HFFc6 (cell line): ENCODE data around the gene CGB3. TPM values are rescaled to one million over a fixed set of nuclear protein-coding genes. Genes with fewer than 3 reads are reported as not detected.
"Not testable (repeated sequence)": the region's sequence is repeated elsewhere in the genome, so short reads cannot be mapped to it uniquely, and the experiment has no call there.

Experiments used
- DNase-seq: peaks from one replicate; pipeline ENCODE4 v3.0.0-alpha.2; 2018
- H3K27ac Mint-ChIP-seq: 2 replicates; pipeline ENCODE4 v1.8.0; 2020; ENCODE audit warnings: mild to moderate bottlenecking, mixed read lengths
- H3K27me3 Mint-ChIP-seq: 2 replicates; pipeline ENCODE4 v1.8.0; 2021; ENCODE audit warnings: mild to moderate bottlenecking, moderate library complexity, mixed read lengths; ENCODE audit not compliant: insufficient read depth
- H3K36me3 Mint-ChIP-seq: 2 replicates; pipeline ENCODE4 v1.8.0; 2021; ENCODE audit warnings: low read depth, mixed read lengths
- H3K4me1 Mint-ChIP-seq: 2 replicates; pipeline ENCODE4 v1.8.0; 2020; ENCODE audit warnings: low read depth, mixed read lengths
- H3K4me3 Mint-ChIP-seq: 2 replicates; pipeline ENCODE4 v1.8.0; 2020; ENCODE audit warnings: mild to moderate bottlenecking, moderate library complexity, mixed read lengths
- H3K9me3 Mint-ChIP-seq: 2 replicates; pipeline ENCODE4 v1.8.0; 2020; ENCODE audit warnings: mild to moderate bottlenecking, mixed read lengths
- CTCF ChIP-seq: fragments of 200-600 bp; sonication (generic); IDR thresholded peaks from 2 replicates; pipeline ENCODE4 v1.5.0; 2021; ENCODE audit warnings: antibody characterized with exemption, mild to moderate bottlenecking
- total RNA-seq, 6 experiments: library from RNA; stranded (reverse); fragmentation: NEBNext Ultra II Directional; extraction: Animal tissue kit (Norgen Biotek cat#: 25700); gene quantifications; 2 replicates in 1 of 6; 3 replicates in 5 of 6; pipeline ENCODE4 v1.2.3, GENCODE V29; 2021

Gene CGB3
- total RNA-seq, 6 experiments from 2014 or later: not detected

DNA sequence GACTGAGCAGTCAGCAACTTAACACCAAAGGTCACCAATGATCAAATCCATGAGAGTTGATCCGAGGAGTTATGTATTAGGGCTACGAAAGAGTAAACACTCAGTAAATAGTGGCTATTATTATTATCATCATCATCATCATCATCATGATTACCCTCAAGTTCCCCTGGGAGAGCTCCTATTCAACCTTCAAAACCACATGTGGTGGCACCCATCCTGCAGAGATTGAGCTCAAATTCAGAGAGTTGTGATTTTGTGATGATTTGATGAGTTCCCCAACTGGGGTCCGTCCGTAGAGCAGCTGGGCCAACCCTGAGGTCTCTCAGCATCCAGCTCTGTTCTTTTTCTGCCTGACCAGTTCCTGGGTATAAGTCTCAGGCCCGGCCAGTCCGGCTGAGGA lies 955 bp upstream of the CGB3 start:
- H3K27me3 Mint-ChIP-seq, H3K27ac Mint-ChIP-seq, H3K4me3 Mint-ChIP-seq, H3K36me3 Mint-ChIP-seq, DNase-seq, H3K9me3 Mint-ChIP-seq: not testable (repeated sequence)
- H3K4me1 Mint-ChIP-seq: peaks cover 41% of the 10 kb centered on the region

GRCh38 chr19:49022116-49022515 lies 2.0 kb downstream of the CGB3 start:
- Mint-ChIP-seq H3K9me3 (no peaks in the 10 kb centered on the region), H3K4me3 (no peak overlapping the region), H3K27me3 (peaks cover 3% of the 10 kb centered on the region; the same call in 1 of the 2 replicates), H3K36me3 (no peaks in the 10 kb centered on the region), H3K4me1 (peaks cover 44% of the 10 kb centered on the region), H3K27ac (no peak overlapping the region)
- TF ChIP-seq CTCF: no peak
- no peak for DNase-seq

GRCh38 chr19:49020931-49021895 lies 2.9 kb downstream of the CGB3 start:
- DNase-seq: peak; percentile 27
- H3K4me1 Mint-ChIP-seq: peaks cover 44% of the 10 kb centered on the region
- no peak for TF ChIP-seq CTCF
- H3K36me3 Mint-ChIP-seq: no peaks in the 10 kb centered on the region
- no peaks in the 10 kb centered on the region for H3K9me3 Mint-ChIP-seq
- H3K27me3 Mint-ChIP-seq: peaks cover 3% of the 10 kb centered on the region; the same call in 1 of the 2 replicates
- H3K4me3 Mint-ChIP-seq: no peak overlapping the region; the same call in 1 of the 2 replicates
- peak overlapping the region; percentile 2; the same call in 1 of the 2 replicates for H3K27ac Mint-ChIP-seq

DNA sequence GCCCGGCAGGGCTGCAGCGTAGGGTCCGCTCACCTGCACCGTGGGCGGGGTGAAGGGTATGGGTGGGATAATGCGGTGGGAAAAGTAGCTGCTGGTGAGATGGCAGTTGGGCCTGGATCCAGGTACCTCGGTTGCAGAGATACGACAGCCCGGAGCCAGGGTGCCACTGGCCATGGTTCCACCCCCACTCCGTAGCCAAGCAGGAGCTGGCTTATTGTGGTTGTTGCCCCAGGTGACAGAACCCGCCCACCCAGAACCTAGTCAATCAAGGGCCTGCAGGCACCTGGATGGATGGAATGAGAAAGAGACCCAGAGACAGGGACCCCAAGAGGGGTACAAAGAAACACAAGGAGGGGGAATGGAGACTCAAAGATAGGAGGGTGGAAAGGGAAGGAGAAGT lies 3.8 kb downstream of the CGB3 start:
- H3K27ac Mint-ChIP-seq: no peak overlapping the region
- 0 out of 2 replicates have a peak, but pooled peaks cover 5% of the 10 kb centered on the region for H3K36me3 Mint-ChIP-seq
- no peaks in the 10 kb centered on the region; the same call in 1 of the 2 replicates for H3K27me3 Mint-ChIP-seq
- H3K9me3 Mint-ChIP-seq: no peaks in the 10 kb centered on the region
- peaks cover 37% of the 10 kb centered on the region for H3K4me1 Mint-ChIP-seq
- no peak for TF ChIP-seq CTCF
- DNase-seq: no peak
- no peak overlapping the region for H3K4me3 Mint-ChIP-seq

- TF ChIP-seq CTCF: peak; percentile 19
- H3K27me3 Mint-ChIP-seq: no peaks in the 10 kb centered on the region; the same call in none of the 2 replicates
- peak overlapping the region; percentile 14 for H3K27ac Mint-ChIP-seq
- peaks cover 6% of the 10 kb centered on the region; the same call in 1 of the 2 replicates for H3K36me3 Mint-ChIP-seq
- no peak for DNase-seq
- no peaks in the 10 kb centered on the region for H3K9me3 Mint-ChIP-seq
- H3K4me3 Mint-ChIP-seq: peak overlapping the region; percentile 80
- H3K4me1 Mint-ChIP-seq: peaks cover 31% of the 10 kb centered on the region
Observed at GRCh38 chr19:49019242-49019932, 4.7 kb downstream of the CGB3 start.

DNA sequence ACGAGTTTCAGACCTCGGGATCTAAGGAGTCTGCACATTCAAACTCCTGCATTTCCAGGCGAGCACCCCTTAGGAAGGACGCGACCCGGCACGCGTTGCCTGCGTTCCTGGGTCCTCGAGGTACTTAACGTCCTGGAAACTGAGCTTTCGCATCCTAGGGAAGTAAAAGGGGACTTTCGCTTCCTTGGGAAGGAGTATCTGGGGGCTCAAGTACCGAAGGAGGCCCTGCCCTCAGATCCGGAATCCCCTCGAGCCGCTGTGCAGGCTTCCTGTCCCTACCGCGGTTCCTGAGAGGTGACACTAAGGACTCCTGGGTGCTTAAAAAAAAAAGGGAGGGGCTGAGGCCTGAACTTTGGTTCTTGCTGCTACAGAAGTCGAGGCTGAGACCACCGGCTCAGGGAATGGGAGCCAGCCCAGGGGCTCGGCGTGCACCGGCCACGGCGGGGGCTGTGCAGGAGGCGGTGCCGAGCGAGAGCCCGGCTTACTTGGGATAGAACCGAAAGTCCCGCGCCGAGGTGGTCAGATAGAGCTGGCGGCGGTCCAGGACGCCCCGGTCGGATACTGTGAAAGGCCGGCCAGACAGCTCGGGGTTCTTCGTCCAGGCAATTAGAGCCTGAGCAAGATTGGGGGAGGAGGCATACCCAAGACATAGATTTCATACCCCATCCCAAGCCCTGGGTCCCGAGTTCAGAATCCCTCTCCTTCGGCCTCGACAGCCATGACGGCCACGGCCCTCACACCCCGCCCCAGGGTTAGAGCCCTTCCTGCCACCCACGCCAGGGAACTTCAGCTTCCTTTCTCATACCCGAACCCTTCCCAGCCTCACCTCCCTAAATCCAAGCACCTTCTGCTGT lies 5.5 kb downstream of the CGB3 start:
- Mint-ChIP-seq H3K4me3 (peak overlapping the region; percentile 80), H3K4me1 (peaks cover 31% of the 10 kb centered on the region), H3K27ac (peak overlapping the region; percentile 45), H3K36me3 (peaks cover 14% of the 10 kb centered on the region; the same call in 1 of the 2 replicates)
- not testable (repeated sequence) for H3K27me3 Mint-ChIP-seq, H3K9me3 Mint-ChIP-seq, DNase-seq
